Tracheal epithelial cell (primary cell): ENCODE measurements around the gene KLF17. TPM values are rescaled to one million over a fixed set of nuclear protein-coding genes. Genes with fewer than 3 reads are reported as not detected.

Experiments
- total RNA-seq: library from RNA; depleted of rRNA; stranded (reverse); fragments of >200 nt; gene quantifications from 2 replicates; pipeline ENCODE4 v1.2.1, GENCODE V29; 2014

The KLF17 gene
- total RNA-seq: 0.24 TPM in 1 of 2 replicates, not detected in the other

DNA sequence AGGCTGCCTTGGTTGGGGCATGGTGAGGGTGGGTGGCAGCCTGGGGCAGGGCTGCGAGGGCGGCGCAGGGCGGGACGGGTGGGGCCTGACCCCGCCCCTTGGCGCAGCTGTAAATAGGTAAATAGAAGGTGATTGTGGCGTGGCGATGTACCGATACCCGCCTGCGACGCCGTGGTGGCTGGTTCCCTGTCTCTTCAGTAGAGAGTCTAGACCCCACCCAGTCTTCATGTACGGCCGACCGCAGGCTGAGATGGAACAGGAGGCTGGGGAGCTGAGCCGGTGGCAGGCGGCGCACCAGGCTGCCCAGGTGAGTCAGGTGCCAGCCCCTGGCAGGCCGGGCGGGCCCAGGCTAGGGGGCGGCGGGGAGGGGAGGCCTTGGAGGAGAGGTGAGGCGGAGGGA, at the start of gene KLF17:
KLF17 (plus strand) TSS at position 140 of the 400 bp plus-strand sequence; CDS start at position 227, 87 bp downstream.

GRCh38 chr1:44141531-44141930, 22.9 kb downstream of the KLF17 start, which contains the start of gene KLF18:
Gene KLF18 (minus strand): TSS chr1:44141631. CDS start chr1:44141631, 0 bp downstream.

Other genes starting within 250 kb of the KLF17 start
- gene ARTN, start 185.0 kb upstream of the KLF17 start, total RNA-seq: 30.6 and 37.7 TPM in 2 replicates
- gene IPO13, start 171.9 kb upstream of the KLF17 start, total RNA-seq: 25.4 and 30.6 TPM in 2 replicates
- gene DPH2, start 148.8 kb upstream of the KLF17 start, total RNA-seq: 27.7 and 29.4 TPM in 2 replicates
- gene ATP6V0B, start 143.9 kb upstream of the KLF17 start, total RNA-seq: 187 and 208 TPM in 2 replicates
- gene B4GALT2, start 139.6 kb upstream of the KLF17 start, total RNA-seq: 104 and 123 TPM in 2 replicates
- 3.4 and 5.3 TPM in 2 replicates for gene CCDC24, start 127.2 kb upstream of the KLF17 start, total RNA-seq
- gene SLC6A9, start 87.4 kb upstream of the KLF17 start, total RNA-seq: 11.9 and 14.7 TPM in 2 replicates
- not detected in 2 replicates for gene KLF18, start 22.8 kb downstream of the KLF17 start, total RNA-seq
- gene DMAP1, start 94.7 kb downstream of the KLF17 start, total RNA-seq: 9.2 and 11.9 TPM in 2 replicates
- gene ERI3, start 236.4 kb downstream of the KLF17 start, total RNA-seq: 52.4 and 54.0 TPM in 2 replicates